GF-D8 (cell line): ENCODE results near the gene EIF2AK3.
"Not testable (repeated sequence)": the region's sequence is repeated elsewhere in the genome, so short reads cannot be mapped to it uniquely, and the experiment has no call there.

Experiments used
- DNase-seq: peaks from one replicate; lab custom pipeline; 2025; lab: John Stamatoyannopoulos, UW

EIF2AK3 gene

DNA sequence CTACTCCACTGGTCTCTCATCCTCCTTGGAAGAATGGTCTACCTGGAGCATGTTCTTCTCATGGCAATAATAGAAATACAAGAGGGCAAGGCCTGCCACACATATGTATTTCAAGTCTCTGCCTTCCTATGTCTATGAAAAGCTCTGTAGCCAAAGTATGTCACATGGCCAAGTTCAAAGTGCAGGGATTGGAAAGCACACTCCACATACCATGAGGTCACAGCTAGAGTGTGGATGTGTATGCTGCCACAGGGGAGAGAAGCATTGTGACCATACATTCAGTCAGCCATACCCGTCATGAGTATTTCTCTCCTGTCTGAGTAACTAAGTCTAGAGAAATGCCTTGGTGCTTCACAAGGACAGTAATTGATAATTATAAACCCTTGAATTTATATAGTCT is 8.8 kb upstream of the EIF2AK3 start:
- no peak for DNase-seq

GRCh38 chr2:88632569-88632968 is 5.3 kb upstream of the EIF2AK3 start:
- DNase-seq: no peak

- no peak for DNase-seq
Observed at GRCh38 chr2:88628571-88628939, 1.3 kb upstream of the EIF2AK3 start.

DNA sequence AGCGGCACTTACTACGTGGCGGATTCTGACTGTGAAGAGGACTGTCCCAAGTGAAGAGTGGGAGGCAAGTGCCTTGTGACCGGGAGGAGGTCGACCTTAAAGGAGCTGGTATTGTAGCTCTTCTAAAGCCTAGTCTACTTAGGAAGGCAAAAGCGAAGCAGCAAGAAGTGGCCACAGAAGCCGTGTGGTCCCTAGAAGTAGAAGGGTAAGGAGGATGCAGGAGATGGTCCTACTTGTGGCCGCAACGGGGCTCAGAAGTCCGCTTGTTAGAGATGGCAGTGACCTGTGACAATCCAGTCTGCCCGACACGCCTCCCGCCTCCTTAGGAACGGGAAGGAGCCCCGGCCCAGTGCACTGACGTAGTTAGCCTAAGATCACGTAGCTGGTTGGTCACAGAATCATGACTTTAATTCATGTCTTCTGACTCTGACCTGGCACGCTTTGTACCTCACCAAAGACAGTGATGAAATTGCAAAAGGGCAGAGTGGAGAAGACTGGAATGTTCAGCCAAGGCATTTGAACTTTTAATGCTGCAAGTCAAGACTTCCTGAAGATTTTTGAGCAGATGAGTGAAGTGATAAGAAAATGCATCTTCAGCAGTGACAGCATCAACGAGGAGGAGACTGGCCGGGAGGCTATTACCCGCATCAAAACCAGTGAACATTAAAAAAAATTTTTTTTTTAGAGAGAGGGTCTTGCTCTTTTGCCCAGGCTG is 749 bp upstream of the EIF2AK3 start:
- DNase-seq: peak; percentile 87

GRCh38 chr2:88626171-88627054 is 851 bp downstream of the EIF2AK3 start:
- DNase-seq: no peak

DNA sequence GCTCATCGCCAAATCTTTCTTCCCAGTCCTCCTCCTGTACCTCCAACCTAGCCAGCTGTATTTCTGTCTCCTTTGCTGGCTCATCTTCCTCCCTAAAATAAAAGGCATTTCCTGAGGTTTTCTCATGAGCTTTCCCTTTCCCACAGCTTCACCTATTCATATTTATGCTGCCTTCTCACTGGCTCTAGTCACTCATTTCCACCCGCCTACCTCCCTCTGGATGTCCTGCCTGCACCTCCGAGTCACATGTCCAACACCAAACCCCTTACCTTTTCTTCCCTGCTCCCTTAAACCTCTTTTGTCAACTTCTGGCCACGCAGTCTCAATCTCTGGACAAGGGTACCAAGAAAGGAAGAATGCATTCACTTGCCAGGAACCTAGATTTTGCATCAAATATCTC is 2.8 kb downstream of the EIF2AK3 start:
- DNase-seq: no peak

DNA sequence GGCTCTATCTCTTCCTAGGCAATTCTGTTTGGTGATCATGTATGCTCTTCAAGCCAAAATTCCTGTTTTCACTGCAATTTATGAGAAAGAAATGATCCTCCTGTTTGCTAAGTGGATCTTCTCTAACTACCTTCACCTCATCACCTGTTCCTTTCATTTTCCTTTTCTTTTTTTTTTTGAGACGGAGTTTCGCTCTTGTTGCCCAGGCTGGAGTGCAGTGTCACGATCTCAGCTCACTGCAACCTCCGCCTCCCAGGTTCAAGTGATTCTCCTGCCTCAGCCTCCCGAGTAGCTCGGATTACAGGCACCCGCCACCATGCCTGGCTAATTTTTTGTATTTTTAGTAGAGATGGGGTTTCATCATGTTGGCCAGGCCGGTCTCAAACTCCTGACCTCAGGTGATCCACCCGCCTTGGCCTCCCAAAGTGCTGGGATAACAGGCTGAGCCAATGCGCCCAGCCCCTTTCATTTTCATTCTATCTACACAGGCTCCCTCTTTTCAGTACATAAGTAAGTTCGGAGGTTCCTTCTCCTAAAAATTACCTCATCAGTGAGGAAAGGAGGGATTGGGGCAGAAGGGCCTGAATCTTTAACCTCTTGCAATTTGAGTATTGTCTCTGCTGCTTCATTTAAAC is 3.3 kb downstream of the EIF2AK3 start:
- DNase-seq: not testable (repeated sequence)

DNA sequence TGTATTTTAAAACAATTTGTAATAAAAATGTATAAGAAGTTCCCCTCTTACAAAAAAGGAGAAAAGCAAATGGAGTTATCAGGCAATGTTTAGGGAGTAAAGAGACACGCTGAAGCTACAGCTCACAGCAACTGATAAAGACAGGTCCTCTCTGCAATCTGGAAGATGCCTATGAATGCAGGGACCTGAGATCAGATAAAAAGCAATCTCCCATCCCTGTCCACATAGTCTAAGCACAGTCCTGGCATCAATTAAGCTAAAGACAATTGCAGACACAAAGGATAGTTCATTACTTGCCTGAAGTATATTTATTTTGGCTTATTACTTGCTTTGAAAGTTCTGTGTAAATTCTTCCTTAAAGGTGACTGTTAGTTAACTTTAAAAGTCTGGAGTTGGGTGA is 5.0 kb downstream of the EIF2AK3 start:
- DNase-seq: no peak

- no peak for DNase-seq
Observed at GRCh38 chr2:88621432-88621831, 5.8 kb downstream of the EIF2AK3 start.

DNA sequence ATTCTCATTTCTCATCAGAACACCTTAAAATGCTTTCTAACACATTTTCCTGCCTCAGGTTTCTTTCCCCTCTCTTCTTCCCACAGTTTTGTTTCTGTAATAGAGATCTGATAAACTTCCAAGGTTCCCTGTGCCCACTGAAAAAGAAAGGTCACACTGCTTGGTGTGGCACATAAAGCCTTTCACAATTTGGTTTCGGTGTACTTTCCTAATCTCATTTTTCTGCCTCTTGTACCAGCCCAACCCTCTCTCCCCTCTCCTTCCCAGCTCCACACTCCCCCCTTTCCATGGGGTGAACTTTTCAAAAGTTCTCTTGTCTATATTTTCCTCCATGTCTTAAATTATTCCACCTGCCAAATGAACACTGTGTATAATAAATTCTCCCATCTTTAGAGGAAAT is 7.2 kb downstream of the EIF2AK3 start:
- DNase-seq: no peak

DNA sequence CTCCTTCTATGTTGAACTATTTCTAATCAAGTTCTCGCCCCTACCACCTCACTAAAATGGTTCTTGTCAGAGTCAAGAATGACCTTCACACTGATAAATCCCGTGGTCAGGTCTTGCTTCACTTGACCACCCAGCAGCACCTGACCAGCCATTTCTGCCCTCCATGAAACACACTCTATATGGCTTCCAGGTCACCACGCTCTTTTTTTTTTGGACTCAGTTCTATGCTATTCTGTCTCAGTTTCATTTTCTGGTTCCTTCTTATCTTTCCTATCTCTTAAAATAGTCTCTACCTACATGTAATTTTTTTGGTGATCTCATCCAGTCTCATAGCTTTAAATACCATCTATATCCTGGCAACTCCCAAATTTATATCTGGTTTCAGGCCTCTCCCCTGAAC is 11.4 kb downstream of the EIF2AK3 start:
- DNase-seq: no peak

DNA sequence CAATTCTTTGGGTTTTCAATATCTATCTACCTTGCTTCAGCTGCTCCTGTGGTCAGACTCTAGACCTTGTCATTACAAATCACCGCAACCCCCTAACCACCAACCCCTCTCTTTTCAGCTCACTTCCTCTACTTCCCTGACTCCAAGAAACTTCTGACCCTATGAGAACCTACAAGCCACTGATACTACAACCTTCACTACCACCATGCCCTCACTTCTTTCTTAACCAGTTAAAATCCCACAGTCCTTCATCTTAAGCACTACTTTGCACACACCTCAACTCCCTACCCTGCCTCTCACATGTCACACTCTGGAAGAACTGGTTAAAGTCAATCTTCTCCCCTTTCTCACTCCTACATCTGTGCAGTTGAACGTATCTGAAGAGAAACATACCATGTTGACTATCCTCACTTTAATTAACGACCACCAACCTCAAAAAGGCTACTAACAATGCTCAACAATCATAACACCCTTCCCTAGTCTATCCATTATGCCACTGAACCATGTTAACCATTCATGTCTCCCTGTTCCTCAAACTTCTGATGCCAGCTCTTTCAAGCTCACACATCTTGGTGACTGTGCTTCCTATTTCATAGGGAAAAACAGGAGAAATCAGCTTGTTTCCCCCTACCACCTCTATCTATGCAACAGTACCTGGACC is 12.6 kb downstream of the EIF2AK3 start:
- DNase-seq: no peak

GRCh38 chr2:88613921-88614320 is 13.3 kb downstream of the EIF2AK3 start:
- no peak for DNase-seq

DNA sequence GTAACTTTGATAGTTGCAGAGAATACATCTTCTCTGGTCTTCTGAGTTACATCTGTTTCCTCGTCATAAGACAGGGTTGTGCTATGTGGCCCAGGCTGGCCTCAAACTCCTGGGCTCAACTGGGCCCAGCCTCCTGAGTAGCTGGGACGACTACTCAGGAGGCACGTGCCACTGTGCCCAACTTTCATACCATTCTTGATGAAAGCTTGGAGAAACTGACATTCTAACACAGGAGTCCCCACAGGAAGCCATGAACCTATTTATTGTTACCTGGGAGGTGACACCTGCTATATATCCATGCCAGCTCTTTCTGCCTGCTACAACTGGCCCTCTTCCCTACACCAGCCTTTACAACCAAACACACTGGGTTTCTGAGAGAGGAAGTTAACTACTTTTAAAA is 19.1 kb downstream of the EIF2AK3 start:
- DNase-seq: no peak

GRCh38 chr2:88607416-88607815 is 19.8 kb downstream of the EIF2AK3 start:
- DNase-seq: no peak

GRCh38 chr2:88606371-88607030 is 20.8 kb downstream of the EIF2AK3 start:
- DNase-seq: no peak

GRCh38 chr2:88603146-88603545 is 24.1 kb downstream of the EIF2AK3 start:
- DNase-seq: no peak

- no peak for DNase-seq
Observed at GRCh38 chr2:88602022-88602421, 25.2 kb downstream of the EIF2AK3 start.

DNA sequence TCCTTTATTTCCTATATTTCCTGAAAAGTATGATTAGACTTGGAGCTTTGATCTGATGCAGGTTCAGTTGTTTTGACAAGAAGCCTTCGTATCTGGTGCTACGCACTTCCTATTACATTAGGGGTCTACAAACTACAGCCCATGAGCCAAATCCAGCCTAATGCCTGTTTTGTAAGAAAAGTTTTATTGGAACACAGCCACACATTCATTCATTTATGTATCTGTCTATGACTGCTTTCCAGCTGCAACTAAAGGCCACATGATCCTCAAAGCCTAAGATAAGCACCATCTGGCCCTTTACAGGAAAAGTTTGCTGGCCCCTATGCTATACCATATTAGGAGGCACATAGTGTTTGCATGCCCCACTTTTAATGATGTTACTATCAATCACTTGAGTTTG is 26.0 kb downstream of the EIF2AK3 start:
- DNase-seq: no peak

- DNase-seq: no peak
Observed at GRCh38 chr2:88600038-88600465, 27.2 kb downstream of the EIF2AK3 start.

DNA sequence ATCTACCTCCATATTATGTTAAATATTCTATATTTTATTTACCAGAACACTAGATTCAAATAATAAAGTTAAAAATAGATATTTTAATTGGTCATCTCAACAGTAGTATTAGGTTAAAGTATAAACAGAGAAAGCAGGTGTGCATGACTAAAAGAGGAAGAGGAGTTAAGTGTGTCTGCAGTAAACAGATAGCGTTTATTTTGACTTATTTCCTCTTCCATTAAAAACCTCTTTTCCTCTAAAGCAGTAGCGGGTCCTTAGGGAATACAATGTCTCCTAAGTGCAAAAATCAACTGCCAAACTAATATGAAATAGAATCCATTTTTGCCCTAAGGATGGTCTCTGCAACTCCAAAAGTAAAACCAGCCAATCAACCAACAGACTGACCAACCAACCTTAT is 27.7 kb downstream of the EIF2AK3 start:
- peak; percentile 8 for DNase-seq

DNA sequence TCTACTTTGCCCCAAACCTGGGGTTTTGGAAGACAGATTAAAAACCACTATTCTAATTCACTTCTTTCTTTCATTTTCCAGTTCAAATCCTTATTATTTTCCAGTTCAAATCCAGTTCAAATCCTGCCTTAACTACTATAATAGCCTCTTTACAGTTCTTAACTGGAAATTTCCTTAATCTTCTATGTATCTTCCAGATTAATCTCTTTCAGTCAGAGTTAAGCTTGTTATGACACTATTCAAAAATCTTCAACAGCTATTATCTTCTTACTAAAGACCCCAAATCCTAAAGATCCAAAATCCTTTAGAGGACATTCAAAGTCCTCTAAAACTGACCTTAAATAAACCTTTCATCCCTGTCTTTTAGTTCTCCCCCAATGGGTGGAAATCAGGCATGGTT is 30.1 kb downstream of the EIF2AK3 start:
- no peak for DNase-seq
